ENCODE results near the gene S100P.

- TF ChIP-seq CTCF (IDR thresholded peaks at IDR 0.05) (no peak), POLR2A (IDR thresholded peaks at IDR 0.05) (no peak)
These were observed 21.5 kb upstream of the S100P start for GRCh38 chr4:6672131-6672530.

Measured in testis (tissue), 2 donors.